GM12878 (cell line): Measurements from ENCODE around the gene TTI1.

Source experiments
- EP300 ChIP-seq, 2 experiments: fragments of 150-350 bp in 1 of 2; IDR thresholded peaks; 2 replicates each; pipeline ENCODE4 v1.6.1; 2011 to 2012; ENCODE audit warnings: low read depth in 2 of 2, low read length in 2 of 2, borderline replicate concordance in 1 of 2, improper control_type of control experiment in 1 of 2, inconsistent platforms in 1 of 2; ENCODE audit not compliant: control insufficient read depth in 1 of 2
- GABPA ChIP-seq: IDR thresholded peaks from 2 replicates; pipeline ENCODE4 v1.6.1; 2014; ENCODE audit warnings: antibody characterized with exemption, low read depth, mild to moderate bottlenecking, inconsistent platforms
- MYC ChIP-seq: IDR thresholded peaks from 2 replicates; pipeline ENCODE4 v1.6.1; 2011; ENCODE audit warnings: mild to moderate bottlenecking, low read length, moderate library complexity, inconsistent platforms; ENCODE audit not compliant: insufficient read depth, insufficient replicate concordance, insufficient read length, severe bottlenecking
- POLR2A ChIP-seq: IDR thresholded peaks from 2 replicates; pipeline ENCODE4 v1.6.1; 2011; ENCODE audit warnings: low read depth, mild to moderate bottlenecking, low read length
- POLR2AphosphoS5 ChIP-seq: IDR thresholded peaks from 2 replicates; pipeline ENCODE4 v1.6.1; 2011; ENCODE audit warnings: mild to moderate bottlenecking, low read length, inconsistent platforms
- RFX5 ChIP-seq: IDR thresholded peaks from 2 replicates; pipeline ENCODE4 v1.6.1; 2011; ENCODE audit warnings: low read depth, low read length, improper control_type of control experiment
- TCF12 ChIP-seq: IDR thresholded peaks from 2 replicates; pipeline ENCODE4 v1.6.1; 2011; ENCODE audit warnings: low read depth, mild to moderate bottlenecking, low read length
- TF ChIP-seq, protein P1 (sequence below), 3 experiments: IDR thresholded peaks in 2 of 3; conservative IDR thresholded peaks in 1 of 3; 2 replicates each; pipeline ENCODE4 v1.5.1; 2011; ENCODE audit warnings: low read depth in 3 of 3, low read length in 3 of 3, mild to moderate bottlenecking in 3 of 3, control low read depth in 2 of 3, moderate library complexity in 2 of 3, inconsistent platforms in 1 of 3, mixed read lengths in 1 of 3; ENCODE audit not compliant: control insufficient read depth in 2 of 3, insufficient read depth in 1 of 3; ENCODE audit errors: extremely low read depth in 1 of 3
- TF ChIP-seq, protein P2 (sequence below): IDR thresholded peaks from 2 replicates; pipeline ENCODE4 v1.6.1; 2011; ENCODE audit warnings: low read depth, mild to moderate bottlenecking, low read length, moderate library complexity, borderline replicate concordance; ENCODE audit errors: extremely low read depth
- TF ChIP-seq, protein P3 (sequence below): IDR thresholded peaks from 2 replicates; pipeline ENCODE4 v1.6.1; 2011; ENCODE audit warnings: borderline replicate concordance, low read depth, mild to moderate bottlenecking, moderate library complexity, low read length; ENCODE audit not compliant: insufficient read depth, poor library complexity, severe bottlenecking

DNA sequence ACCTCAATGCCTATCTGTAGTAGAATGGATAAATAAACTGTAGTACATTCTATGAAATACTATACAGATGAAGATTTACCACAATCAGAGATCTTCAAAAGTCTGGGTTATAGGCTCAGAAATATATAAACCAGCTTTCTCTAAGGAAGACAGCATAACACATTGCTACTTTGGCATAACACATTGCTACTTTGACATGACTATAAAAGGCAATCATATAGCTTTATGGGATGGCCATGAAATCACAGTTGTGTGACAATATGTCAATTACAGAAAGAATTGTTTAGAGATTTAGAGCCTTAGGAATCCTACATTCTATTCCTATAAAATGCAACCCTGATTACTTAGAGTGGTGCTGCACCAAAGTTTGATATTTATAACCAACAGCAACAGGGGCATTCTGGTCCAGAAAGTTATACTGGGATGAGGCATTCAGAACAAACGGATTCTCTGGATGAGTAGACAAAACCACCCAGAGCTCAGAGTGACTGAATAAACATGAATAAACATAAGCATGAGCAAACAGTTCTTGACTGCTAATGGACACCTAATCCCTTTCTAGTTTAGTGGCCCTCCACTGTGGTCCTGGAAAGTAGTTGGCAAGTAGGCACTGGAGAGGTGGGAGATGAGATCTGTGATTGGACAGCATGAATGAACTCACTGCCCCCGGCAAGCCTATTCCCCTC lies 12.0 kb downstream of the TTI1 start:
- no peak for TF ChIP-seq POLR2AphosphoS5
- no peak for TF ChIP-seq TCF12
- no peak for TF ChIP-seq MYC
- TF ChIP-seq EP300 (IDR thresholded peaks at IDR 0.05; ENCODE audit: borderline replicate concordance in 1 of 2, control insufficient read depth in 1 of 2, low read depth in 2 of 2, low read length in 2 of 2): no peak
- TF ChIP-seq, protein P1, sequence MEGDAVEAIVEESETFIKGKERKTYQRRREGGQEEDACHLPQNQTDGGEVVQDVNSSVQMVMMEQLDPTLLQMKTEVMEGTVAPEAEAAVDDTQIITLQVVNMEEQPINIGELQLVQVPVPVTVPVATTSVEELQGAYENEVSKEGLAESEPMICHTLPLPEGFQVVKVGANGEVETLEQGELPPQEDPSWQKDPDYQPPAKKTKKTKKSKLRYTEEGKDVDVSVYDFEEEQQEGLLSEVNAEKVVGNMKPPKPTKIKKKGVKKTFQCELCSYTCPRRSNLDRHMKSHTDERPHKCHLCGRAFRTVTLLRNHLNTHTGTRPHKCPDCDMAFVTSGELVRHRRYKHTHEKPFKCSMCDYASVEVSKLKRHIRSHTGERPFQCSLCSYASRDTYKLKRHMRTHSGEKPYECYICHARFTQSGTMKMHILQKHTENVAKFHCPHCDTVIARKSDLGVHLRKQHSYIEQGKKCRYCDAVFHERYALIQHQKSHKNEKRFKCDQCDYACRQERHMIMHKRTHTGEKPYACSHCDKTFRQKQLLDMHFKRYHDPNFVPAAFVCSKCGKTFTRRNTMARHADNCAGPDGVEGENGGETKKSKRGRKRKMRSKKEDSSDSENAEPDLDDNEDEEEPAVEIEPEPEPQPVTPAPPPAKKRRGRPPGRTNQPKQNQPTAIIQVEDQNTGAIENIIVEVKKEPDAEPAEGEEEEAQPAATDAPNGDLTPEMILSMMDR (IDR thresholded peaks at IDR 0.05 in 2 of 3, conservative IDR thresholded peaks at IDR 0.05 in 1 of 3; ENCODE audit: control insufficient read depth in 2 of 3, extremely low read depth in 1 of 3, insufficient read depth in 1 of 3, low read depth in 3 of 3, low read length in 3 of 3): no peak
- no peak for TF ChIP-seq GABPA
- TF ChIP-seq, protein P2, sequence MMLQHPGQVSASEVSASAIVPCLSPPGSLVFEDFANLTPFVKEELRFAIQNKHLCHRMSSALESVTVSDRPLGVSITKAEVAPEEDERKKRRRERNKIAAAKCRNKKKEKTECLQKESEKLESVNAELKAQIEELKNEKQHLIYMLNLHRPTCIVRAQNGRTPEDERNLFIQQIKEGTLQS: no peak
- TF ChIP-seq RFX5: no peak
- no peak for TF ChIP-seq POLR2A
- TF ChIP-seq, protein P3, sequence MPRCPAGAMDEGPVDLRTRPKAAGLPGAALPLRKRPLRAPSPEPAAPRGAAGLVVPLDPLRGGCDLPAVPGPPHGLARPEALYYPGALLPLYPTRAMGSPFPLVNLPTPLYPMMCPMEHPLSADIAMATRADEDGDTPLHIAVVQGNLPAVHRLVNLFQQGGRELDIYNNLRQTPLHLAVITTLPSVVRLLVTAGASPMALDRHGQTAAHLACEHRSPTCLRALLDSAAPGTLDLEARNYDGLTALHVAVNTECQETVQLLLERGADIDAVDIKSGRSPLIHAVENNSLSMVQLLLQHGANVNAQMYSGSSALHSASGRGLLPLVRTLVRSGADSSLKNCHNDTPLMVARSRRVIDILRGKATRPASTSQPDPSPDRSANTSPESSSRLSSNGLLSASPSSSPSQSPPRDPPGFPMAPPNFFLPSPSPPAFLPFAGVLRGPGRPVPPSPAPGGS: no peak
